Measurements from ENCODE around the gene COG3. TPM values are rescaled to one million over a fixed set of nuclear protein-coding genes. Genes with fewer than 3 reads are reported as not detected.
A peak's percentile ranks its signal among the peaks of the same experiment; 100 is the strongest.
"Not testable (repeated sequence)": the region's sequence is repeated elsewhere in the genome, so short reads cannot be mapped to it uniquely, and the experiment has no call there.

Gene COG3, protein sequence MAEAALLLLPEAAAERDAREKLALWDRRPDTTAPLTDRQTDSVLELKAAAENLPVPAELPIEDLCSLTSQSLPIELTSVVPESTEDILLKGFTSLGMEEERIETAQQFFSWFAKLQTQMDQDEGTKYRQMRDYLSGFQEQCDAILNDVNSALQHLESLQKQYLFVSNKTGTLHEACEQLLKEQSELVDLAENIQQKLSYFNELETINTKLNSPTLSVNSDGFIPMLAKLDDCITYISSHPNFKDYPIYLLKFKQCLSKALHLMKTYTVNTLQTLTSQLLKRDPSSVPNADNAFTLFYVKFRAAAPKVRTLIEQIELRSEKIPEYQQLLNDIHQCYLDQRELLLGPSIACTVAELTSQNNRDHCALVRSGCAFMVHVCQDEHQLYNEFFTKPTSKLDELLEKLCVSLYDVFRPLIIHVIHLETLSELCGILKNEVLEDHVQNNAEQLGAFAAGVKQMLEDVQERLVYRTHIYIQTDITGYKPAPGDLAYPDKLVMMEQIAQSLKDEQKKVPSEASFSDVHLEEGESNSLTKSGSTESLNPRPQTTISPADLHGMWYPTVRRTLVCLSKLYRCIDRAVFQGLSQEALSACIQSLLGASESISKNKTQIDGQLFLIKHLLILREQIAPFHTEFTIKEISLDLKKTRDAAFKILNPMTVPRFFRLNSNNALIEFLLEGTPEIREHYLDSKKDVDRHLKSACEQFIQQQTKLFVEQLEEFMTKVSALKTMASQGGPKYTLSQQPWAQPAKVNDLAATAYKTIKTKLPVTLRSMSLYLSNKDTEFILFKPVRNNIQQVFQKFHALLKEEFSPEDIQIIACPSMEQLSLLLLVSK
- total RNA-seq: 10 to 100 TPM; 34.3 to 39.3 TPM
- 10 to 100 TPM in 1 of 2 donors, 1 to 10 TPM in 1; 7.4 to 19.0 TPM for polyA plus RNA-seq
- long read RNA-seq, donor 1, partial matches to known transcripts: 3 of 8 reads
- long read RNA-seq, donor 1, other reads (novel, unspliced or antisense): 4 of 8 reads
- long read RNA-seq, donor 2, partial matches to known transcripts: 2 of 13 reads
- long read RNA-seq, donor 2, other reads (novel, unspliced or antisense): 11 of 13 reads

GRCh38 chr13:45464687-45465453, at the start of gene COG3:
Gene COG3 (plus strand): TSS chr13:45464939. CDS start chr13:45465037, 98 bp downstream.
- Histone ChIP-seq H3K9me3 (ENCODE audit: control insufficient read depth, low read length) (no peaks in the 10 kb centered on the region), H3K4me3 (ENCODE audit: low read length in 2 of 2) (peak within 1 kb of the TSS; percentile 63 to 92), H3K4me1 (ENCODE audit: control insufficient read depth in 1 of 2, insufficient read depth in 2 of 2, low read length in 2 of 2) (peaks cover 0 to 3% of the 10 kb centered on the region in 2 donors), H3K27ac (ENCODE audit: low read depth in 1 of 2, low read length in 2 of 2) (peak within 1 kb of the TSS; percentile 57 to 73), H3K36me3 (ENCODE audit: control insufficient read depth in 1 of 2, insufficient read depth in 2 of 2, low read length in 1 of 2) (no peaks in the 10 kb centered on the region), H3K27me3 (ENCODE audit: control insufficient read depth in 1 of 2, insufficient read depth in 2 of 2, low read length in 1 of 2) (no peaks in the 10 kb centered on the region)
- ATAC-seq (ENCODE audit: low FRiP score) (peak; percentile 99), DNase-seq (peak; percentile 95 to 98)
- intact Hi-C loops (cut with DNase I): loop anchor here (5.0 to 10.0 kb wide), 2 partner anchors 48 to 90 kb away; partner anchors contain the start of gene SLC25A30 (in 1 of the 2)
- 0% methylated on average over 50 to 63 of the region's 63 CpGs for WGBS, 2 donors

- H3K27ac ChIP-seq (ENCODE audit: low read depth in 1 of 2, low read length in 2 of 2): no peak overlapping the region
- no peaks in the 10 kb centered on the region for H3K9me3 ChIP-seq (ENCODE audit: control insufficient read depth, low read length)
- ATAC-seq (ENCODE audit: low FRiP score): no peak
- no peak for DNase-seq
- WGBS, 2 donors: 60 to 70% methylated on average over 1 of the region's 1 CpG
- no peaks in the 10 kb centered on the region for H3K4me1 ChIP-seq (ENCODE audit: control insufficient read depth in 1 of 2, insufficient read depth in 2 of 2, low read length in 2 of 2)
- H3K36me3 ChIP-seq (ENCODE audit: control insufficient read depth in 1 of 2, insufficient read depth in 2 of 2, low read length in 1 of 2): no peaks in the 10 kb centered on the region
- no peaks in the 10 kb centered on the region for H3K27me3 ChIP-seq (ENCODE audit: control insufficient read depth in 1 of 2, insufficient read depth in 2 of 2, low read length in 1 of 2)
- intact Hi-C loops (cut with DNase I): loop anchor here in 1 of 2 donors (5.0 kb wide), 1 partner anchor 47 kb away; the partner anchor contains the start of gene COG3
- H3K4me3 ChIP-seq (ENCODE audit: low read length in 2 of 2): peak overlapping the region; percentile 41 to 52
These were observed 49.6 kb upstream of the COG3 start for GRCh38 chr13:45415112-45415511.

DNA sequence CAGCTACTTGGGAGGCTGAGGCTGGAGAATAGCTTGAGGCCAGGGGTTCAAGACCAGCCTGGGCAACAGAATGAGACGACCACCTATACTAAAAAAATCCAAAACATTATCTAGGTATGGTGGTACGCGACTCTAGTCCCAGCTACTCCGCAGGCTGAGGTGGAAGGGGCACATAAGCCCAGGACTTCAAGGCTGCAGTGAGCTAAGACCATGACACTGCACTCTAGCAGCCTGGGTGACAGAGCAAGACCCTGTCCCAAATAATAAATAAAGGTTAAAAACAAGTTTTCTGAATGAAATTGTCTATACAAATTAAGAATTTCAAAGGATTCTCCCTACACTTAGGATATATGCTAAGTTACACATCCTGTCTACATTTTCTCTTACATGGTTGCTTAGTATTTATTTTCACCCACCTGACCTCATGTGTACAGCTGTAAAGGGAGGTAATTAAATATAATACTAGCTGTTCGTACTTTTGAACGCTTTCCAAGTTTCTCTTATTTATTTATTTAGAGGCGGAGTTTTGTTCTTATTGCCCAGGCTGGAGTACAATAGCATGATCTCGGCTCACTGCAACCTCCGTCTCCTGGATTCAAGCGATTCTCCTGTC, 48.1 kb upstream of the COG3 start:
- WGBS, 2 donors: 45 to 52% methylated on average over 10 of the region's 10 CpGs
- ATAC-seq (ENCODE audit: low FRiP score) (no peak), DNase-seq (no peak)
- Histone ChIP-seq H3K27ac (ENCODE audit: low read depth in 1 of 2, low read length in 2 of 2) (no peak overlapping the region), H3K36me3 (ENCODE audit: control insufficient read depth in 1 of 2, insufficient read depth in 2 of 2, low read length in 1 of 2) (no peaks in the 10 kb centered on the region), H3K27me3 (ENCODE audit: control insufficient read depth in 1 of 2, insufficient read depth in 2 of 2, low read length in 1 of 2) (no peaks in the 10 kb centered on the region), H3K9me3 (ENCODE audit: control insufficient read depth, low read length) (no peaks in the 10 kb centered on the region), H3K4me1 (ENCODE audit: control insufficient read depth in 1 of 2, insufficient read depth in 2 of 2, low read length in 2 of 2) (no peaks in the 10 kb centered on the region), H3K4me3 (ENCODE audit: low read length in 2 of 2) (peak overlapping the region in 1 of 2 donors; percentile 71)
- intact Hi-C loops (cut with DNase I): loop anchor here in 1 of 2 donors (5.0 kb wide), 1 partner anchor 46 kb away; the partner anchor contains the start of gene COG3

- intact Hi-C loops (cut with DNase I): loop anchor here in 1 of 2 donors (5.0 kb wide), 1 partner anchor 44 kb away; the partner anchor contains the start of gene COG3
- ATAC-seq (ENCODE audit: low FRiP score): peak; percentile 96
- 0% methylated on average over 57 to 64 of the region's 64 CpGs for WGBS, 2 donors
These were observed 46.8 kb upstream of the COG3 start, which contains the start of gene SLC25A30 for GRCh38 chr13:45417790-45418534. Gene SLC25A30 (minus strand): TSS chr13:45418373. CDS start chr13:45411425, 6,948 bp downstream.

DNA sequence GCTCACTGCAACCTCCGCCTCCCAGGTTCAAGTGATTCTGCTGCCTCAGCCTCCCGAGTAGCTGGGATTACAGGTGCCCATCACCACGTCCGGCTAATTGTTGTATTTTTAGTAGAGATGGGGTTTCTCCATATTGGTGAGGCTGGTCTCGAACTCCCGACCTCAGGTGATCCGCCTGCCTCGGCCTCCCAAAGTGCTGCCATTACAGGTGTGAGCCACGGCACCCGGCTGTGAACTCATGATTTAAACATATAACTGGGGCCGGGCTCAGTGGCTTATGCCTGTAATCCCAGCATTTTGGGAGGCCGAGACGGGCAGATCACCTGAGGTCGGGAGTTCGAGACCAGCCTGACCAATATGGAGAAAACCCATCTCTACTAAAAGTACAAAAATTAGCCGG, 45.4 kb upstream of the COG3 start:
- not testable (repeated sequence) for H3K27ac ChIP-seq (ENCODE audit: low read depth in 1 of 2, low read length in 2 of 2); H3K36me3 ChIP-seq (ENCODE audit: control insufficient read depth in 1 of 2, insufficient read depth in 2 of 2, low read length in 1 of 2); H3K9me3 ChIP-seq (ENCODE audit: control insufficient read depth, low read length); H3K4me1 ChIP-seq (ENCODE audit: control insufficient read depth in 1 of 2, insufficient read depth in 2 of 2, low read length in 2 of 2); ATAC-seq (ENCODE audit: low FRiP score); H3K27me3 ChIP-seq (ENCODE audit: control insufficient read depth in 1 of 2, insufficient read depth in 2 of 2, low read length in 1 of 2); H3K4me3 ChIP-seq (ENCODE audit: low read length in 2 of 2)
- intact Hi-C loops (cut with DNase I): loop anchor here in 1 of 2 donors (5.0 kb wide), 1 partner anchor 43 kb away; the partner anchor contains the start of gene COG3
- peak in 1 of 2 donors; percentile 48 for DNase-seq
- 96 to 99% methylated on average over 16 of the region's 16 CpGs for whole genome bisulfite sequencing, 2 donors

More at GRCh38 chr13:45417790-45418534, 46.8 kb upstream of the COG3 start, which contains the start of gene SLC25A30:
- Histone ChIP-seq H3K9me3 (ENCODE audit: control insufficient read depth, low read length) (no peaks in the 10 kb centered on the region), H3K4me3 (ENCODE audit: low read length in 2 of 2) (peak within 1 kb of the TSS; percentile 21 to 71), H3K36me3 (ENCODE audit: control insufficient read depth in 1 of 2, insufficient read depth in 2 of 2, low read length in 1 of 2) (no peaks in the 10 kb centered on the region), H3K27me3 (ENCODE audit: control insufficient read depth in 1 of 2, insufficient read depth in 2 of 2, low read length in 1 of 2) (no peaks in the 10 kb centered on the region), H3K4me1 (ENCODE audit: control insufficient read depth in 1 of 2, insufficient read depth in 2 of 2, low read length in 2 of 2) (no peaks in the 10 kb centered on the region), H3K27ac (ENCODE audit: low read depth in 1 of 2, low read length in 2 of 2) (peak within 1 kb of the TSS in 1 of 2 donors; percentile 56)
- peak; percentile 97 to 98 for DNase-seq

GRCh38 chr13:45419945-45420344, 44.8 kb upstream of the COG3 start:
- H3K9me3 ChIP-seq (ENCODE audit: control insufficient read depth, low read length): no peaks in the 10 kb centered on the region
- WGBS, 2 donors: 100% methylated on average over 1 of the region's 1 CpG
- H3K4me1 ChIP-seq (ENCODE audit: control insufficient read depth in 1 of 2, insufficient read depth in 2 of 2, low read length in 2 of 2): no peaks in the 10 kb centered on the region
- H3K27me3 ChIP-seq (ENCODE audit: control insufficient read depth in 1 of 2, insufficient read depth in 2 of 2, low read length in 1 of 2): no peaks in the 10 kb centered on the region
- no peaks in the 10 kb centered on the region for H3K36me3 ChIP-seq (ENCODE audit: control insufficient read depth in 1 of 2, insufficient read depth in 2 of 2, low read length in 1 of 2)
- ATAC-seq (ENCODE audit: low FRiP score) (no peak), DNase-seq (no peak)
- H3K4me3 ChIP-seq (ENCODE audit: low read length in 2 of 2): no peak overlapping the region
- H3K27ac ChIP-seq (ENCODE audit: low read depth in 1 of 2, low read length in 2 of 2): no peak overlapping the region
- intact Hi-C loops (cut with DNase I): loop anchor here in 1 of 2 donors (5.0 kb wide), 1 partner anchor 42 kb away; the partner anchor contains the start of gene COG3

GRCh38 chr13:45422731-45423292, 41.9 kb upstream of the COG3 start:
- intact Hi-C loops (cut with DNase I): no loop called here
- DNase-seq (no peak), ATAC-seq (ENCODE audit: low FRiP score) (no peak)
- Histone ChIP-seq H3K36me3 (ENCODE audit: control insufficient read depth in 1 of 2, insufficient read depth in 2 of 2, low read length in 1 of 2) (no peaks in the 10 kb centered on the region), H3K9me3 (ENCODE audit: control insufficient read depth, low read length) (no peaks in the 10 kb centered on the region), H3K4me1 (ENCODE audit: control insufficient read depth in 1 of 2, insufficient read depth in 2 of 2, low read length in 2 of 2) (no peaks in the 10 kb centered on the region), H3K27me3 (ENCODE audit: control insufficient read depth in 1 of 2, insufficient read depth in 2 of 2, low read length in 1 of 2) (no peaks in the 10 kb centered on the region), H3K4me3 (ENCODE audit: low read length in 2 of 2) (no peak overlapping the region), H3K27ac (ENCODE audit: low read depth in 1 of 2, low read length in 2 of 2) (no peak overlapping the region)
- WGBS, 2 donors: 78 to 84% methylated on average over 3 of the region's 3 CpGs

All from aorta (tissue), 5 donors.